Activated naive CD4-positive, alpha-beta T cell treated with anti-CD3 and anti-CD28 coated beads, Interleukin-2, amount 50 U/mL, for 72 hours (primary cell): ENCODE measurements around the gene COL9A3. TPM values are rescaled to one million over a fixed set of nuclear protein-coding genes. Genes with fewer than 3 reads are reported as not detected.
"Not testable (repeated sequence)": the region's sequence is repeated elsewhere in the genome, so short reads cannot be mapped to it uniquely, and the experiment has no call there.

Source experiments
- ATAC-seq, 2 donors: fragments of 150-1000 bp; cut with Tn5 transposase; 2 replicates each; pipeline ENCODE4 v1.10.0; 2021; ENCODE audit warnings: mild to moderate bottlenecking in 2 of 2, moderate library complexity in 2 of 2
- DNase-seq, 2 donors: peaks; one replicate each; pipeline ENCODE4 v3.0.0; 2021 to 2022; ENCODE audit warnings: low spot score in 2 of 2
- H3K27ac Mint-ChIP-seq, 2 donors: one replicate each; pipeline ENCODE4 v1.8.0; 2022; ENCODE audit warnings: mild to moderate bottlenecking in 2 of 2, mixed read lengths in 2 of 2
- H3K36me3 Mint-ChIP-seq, 2 donors: one replicate each; pipeline ENCODE4 v1.8.0; 2022; ENCODE audit warnings: mixed read lengths in 2 of 2
- H3K9me3 Mint-ChIP-seq, 2 donors: one replicate each; pipeline ENCODE4 v1.8.0; 2022; ENCODE audit warnings: mixed read lengths in 2 of 2
- total RNA-seq, 2 donors: library from RNA; stranded (reverse); gene quantifications; one replicate each; pipeline ENCODE4 v1.2.3, GENCODE V29; 2022

Gene COL9A3
- total RNA-seq, 2 donors from 2014 or later, result not detected

GRCh38 chr20:62872184-62872847 is 55.5 kb downstream of the COL9A3 start:
- DNase-seq, result no peak
- Mint-ChIP-seq H3K9me3 (no peaks in the 10 kb centered on the region), H3K36me3 (no peaks in the 10 kb centered on the region), H3K27ac (peak overlapping the region in 1 of 2 donors; percentile 86)
- ATAC-seq, result no peak

GRCh38 chr20:62872862-62873261 is 56.0 kb downstream of the COL9A3 start:
- Mint-ChIP-seq H3K36me3 (no peaks in the 10 kb centered on the region), H3K9me3 (no peaks in the 10 kb centered on the region), H3K27ac (peak overlapping the region in 1 of 2 donors; percentile 86)
- ATAC-seq, result no peak
- no peak for DNase-seq

GRCh38 chr20:62873280-62873679 is 56.4 kb downstream of the COL9A3 start:
- ATAC-seq (no peak), DNase-seq (no peak)
- no peaks in the 10 kb centered on the region for H3K36me3 Mint-ChIP-seq
- no peaks in the 10 kb centered on the region for H3K9me3 Mint-ChIP-seq
- H3K27ac Mint-ChIP-seq, result peak overlapping the region in 1 of 2 donors; percentile 86

- H3K27ac Mint-ChIP-seq, result peak overlapping the region in 1 of 2 donors; percentile 86
- H3K36me3 Mint-ChIP-seq, ATAC-seq, H3K9me3 Mint-ChIP-seq: not testable (repeated sequence)
- DNase-seq, result peak in 1 of 2 donors; percentile 78
These were observed 56.8 kb downstream of the COL9A3 start for GRCh38 chr20:62873681-62874031.

- Mint-ChIP-seq H3K9me3 (no peaks in the 10 kb centered on the region), H3K36me3 (no peaks in the 10 kb centered on the region), H3K27ac (no peak overlapping the region)
- DNase-seq, result no peak
- ATAC-seq, result no peak
These were observed 58.1 kb downstream of the COL9A3 start for GRCh38 chr20:62874964-62875344.

DNA sequence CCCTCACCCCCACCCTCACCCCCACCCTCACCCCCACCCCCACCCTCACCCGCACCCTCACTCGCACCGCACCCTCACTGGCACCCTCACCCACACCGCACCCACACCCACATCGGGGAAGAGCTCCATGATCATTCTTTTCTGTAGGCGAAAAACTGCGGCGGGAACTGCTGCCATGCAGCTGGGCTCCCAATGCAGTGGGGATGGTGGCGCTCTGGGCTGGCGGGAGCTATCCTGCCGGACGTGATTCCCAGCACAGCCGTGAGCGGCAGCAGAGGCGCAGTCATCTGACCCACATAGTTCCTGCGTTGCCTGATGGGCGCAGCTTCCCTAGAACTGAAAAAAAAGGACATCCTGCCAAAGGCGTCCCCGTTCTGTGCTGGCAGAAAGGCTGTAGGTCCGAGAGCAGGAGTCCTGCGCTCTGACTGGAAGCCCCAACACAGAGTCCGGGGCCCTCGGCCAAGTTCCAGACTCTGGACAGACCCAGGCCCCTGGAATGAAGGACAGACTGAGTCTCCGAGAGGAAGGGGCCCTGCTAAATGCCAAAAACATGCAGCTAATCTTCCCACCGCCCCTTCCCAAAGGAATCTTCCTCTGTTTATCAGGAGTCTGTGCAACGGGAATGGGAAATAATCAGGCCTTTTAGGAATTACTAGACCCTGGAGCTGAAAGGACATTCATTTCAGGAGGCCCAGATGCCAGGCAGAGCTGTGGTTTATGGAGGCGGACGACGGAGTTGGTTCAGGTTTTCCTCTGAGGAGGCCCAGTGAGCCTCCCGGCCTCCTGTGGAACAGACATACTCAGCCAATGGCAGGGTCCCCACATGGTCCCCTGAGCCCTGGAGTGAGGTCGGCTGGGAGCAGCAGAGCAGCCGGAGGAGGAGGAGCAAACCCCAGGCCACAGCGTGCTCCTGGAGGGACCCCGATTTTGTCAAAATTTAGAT is 58.8 kb downstream of the COL9A3 start:
- Mint-ChIP-seq H3K27ac (peak overlapping the region; percentile 9 to 44), H3K9me3 (no peaks in the 10 kb centered on the region), H3K36me3 (no peaks in the 10 kb centered on the region)
- DNase-seq (no peak), ATAC-seq (peak; percentile 21 to 22)

DNA sequence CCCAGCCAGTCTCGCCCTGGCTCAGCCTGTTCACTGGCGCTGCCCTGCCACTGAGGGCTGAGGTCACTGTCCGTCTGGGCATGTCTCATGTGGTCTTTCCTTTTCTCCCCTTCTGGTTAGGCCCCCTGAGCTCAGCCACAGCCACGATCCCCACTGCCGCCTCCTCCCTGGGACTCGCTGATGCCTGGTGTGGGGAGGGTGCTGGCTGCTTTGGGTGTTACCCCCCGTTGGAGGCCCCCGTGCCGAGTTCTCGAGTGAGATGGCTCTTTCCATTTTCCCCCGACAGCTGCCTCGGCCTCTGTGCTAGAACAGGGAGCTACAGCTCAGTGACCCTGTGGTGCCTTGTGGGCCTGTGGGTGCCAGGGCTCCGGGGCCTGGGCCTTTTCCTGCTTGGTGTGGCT is 59.7 kb downstream of the COL9A3 start:
- peaks cover 0 to 3% of the 10 kb centered on the region in 2 donors for H3K36me3 Mint-ChIP-seq
- ATAC-seq (peak in 1 of 2 donors; percentile 39), DNase-seq (no peak)

GRCh38 chr20:62876902-62877816 is 60.3 kb downstream of the COL9A3 start:
- Mint-ChIP-seq H3K9me3 (no peaks in the 10 kb centered on the region), H3K36me3 (peaks cover 0 to 7% of the 10 kb centered on the region in 2 donors), H3K27ac (no peak overlapping the region)
- peak in 1 of 2 donors; percentile 25 for ATAC-seq
- no peak for DNase-seq

More for the DNA sequence above, 59.7 kb downstream of the COL9A3 start:
- H3K9me3 Mint-ChIP-seq, result no peaks in the 10 kb centered on the region
- peak overlapping the region in 1 of 2 donors; percentile 9 for H3K27ac Mint-ChIP-seq

- Mint-ChIP-seq H3K36me3 (peaks cover 0 to 7% of the 10 kb centered on the region in 2 donors), H3K9me3 (no peaks in the 10 kb centered on the region), H3K27ac (no peak overlapping the region)
- no peak for ATAC-seq
- DNase-seq, result no peak
These were observed 61.6 kb downstream of the COL9A3 start for GRCh38 chr20:62878244-62879038.

DNA sequence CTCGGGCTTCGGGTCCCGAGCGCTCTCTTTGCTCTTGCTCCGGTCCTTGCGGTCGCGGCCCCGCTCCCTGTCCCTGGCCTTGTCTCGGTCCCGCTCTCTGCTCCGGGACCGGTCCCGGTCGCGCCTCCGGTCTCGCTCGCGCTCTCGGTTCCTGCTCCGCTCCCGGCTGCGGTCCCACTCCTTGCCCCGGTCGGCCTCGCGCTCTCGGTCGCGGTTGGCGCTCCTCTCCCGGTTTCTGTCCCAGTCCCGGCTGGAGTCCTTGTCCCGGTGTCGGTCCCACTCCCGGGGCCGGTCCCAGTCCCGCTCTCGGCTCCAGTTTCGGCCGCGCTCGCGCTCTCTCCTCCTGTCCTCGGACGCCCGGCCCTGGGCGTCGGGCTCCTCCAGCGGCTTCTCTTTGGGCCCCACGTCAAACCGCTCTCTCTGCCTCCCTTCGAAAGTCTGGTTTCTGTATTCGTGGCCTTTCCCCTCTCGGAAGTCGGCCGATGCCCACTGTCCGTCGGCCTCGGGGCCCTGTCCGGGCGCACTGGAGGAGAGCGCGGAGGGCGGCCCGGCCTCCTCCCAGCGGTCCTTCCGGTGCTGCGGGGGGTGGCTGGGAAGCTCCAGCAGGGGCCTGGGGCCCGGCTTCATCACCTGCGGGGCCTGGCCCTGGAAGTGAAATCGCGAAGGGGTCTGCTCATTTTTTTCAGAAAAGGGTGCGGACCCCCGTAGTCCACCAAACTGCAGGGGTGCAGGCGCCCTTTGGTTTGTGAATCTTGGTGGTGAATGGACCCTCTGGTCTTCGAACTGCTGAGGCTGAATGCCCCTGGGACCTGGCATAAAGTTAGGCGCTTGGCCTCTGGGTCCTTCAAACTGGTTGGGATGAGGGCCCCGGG is 62.7 kb downstream of the COL9A3 start:
- DNase-seq (no peak), ATAC-seq (no peak)
- no peaks in the 10 kb centered on the region for H3K9me3 Mint-ChIP-seq
- H3K27ac Mint-ChIP-seq, result no peak overlapping the region
- H3K36me3 Mint-ChIP-seq, result peaks cover 0 to 7% of the 10 kb centered on the region in 2 donors

DNA sequence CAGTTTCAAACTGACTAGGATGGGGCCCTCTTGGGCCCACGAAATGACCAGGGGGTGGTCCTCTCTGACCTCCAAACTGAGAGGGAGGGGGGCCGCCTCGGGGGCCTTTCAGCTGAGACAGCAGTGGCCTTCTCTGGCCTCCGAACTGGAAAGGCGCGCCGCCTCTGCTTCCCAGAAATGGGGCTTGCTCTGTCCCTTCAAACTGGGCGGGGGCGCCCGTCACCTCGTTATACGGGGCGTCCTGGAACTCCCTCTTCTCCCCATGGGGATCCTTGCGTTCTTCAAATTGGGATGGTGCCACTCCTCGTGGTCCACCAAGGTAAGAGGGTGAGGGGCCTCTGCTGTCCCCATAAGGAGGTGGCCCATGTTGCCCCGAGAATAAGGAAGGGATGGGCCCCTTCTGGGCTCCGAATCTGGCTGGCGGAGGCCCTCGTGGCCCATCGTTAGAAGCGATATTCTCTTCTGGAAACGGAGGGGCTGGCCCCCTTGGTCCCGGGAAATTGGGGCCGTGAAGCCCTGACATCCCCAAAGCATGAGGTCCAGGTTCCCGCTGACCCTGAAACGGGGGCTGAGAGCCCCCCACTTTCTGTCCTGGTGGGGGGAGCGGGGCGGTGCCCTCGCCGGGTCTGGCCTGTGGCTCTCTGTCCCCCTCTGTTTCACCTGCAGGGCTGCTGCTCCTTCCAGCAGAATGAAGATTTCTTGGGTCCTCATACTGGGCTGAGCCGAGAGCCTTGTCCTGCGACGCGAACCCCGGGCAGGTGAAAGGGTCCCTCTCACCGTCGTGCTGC is 63.5 kb downstream of the COL9A3 start:
- H3K27ac Mint-ChIP-seq, result no peak overlapping the region

GRCh38 chr20:62880935-62881661 is 64.2 kb downstream of the COL9A3 start:
- no peak for DNase-seq
- Mint-ChIP-seq H3K36me3 (peaks cover 0 to 7% of the 10 kb centered on the region in 2 donors), H3K27ac (peak overlapping the region; percentile 28 to 92), H3K9me3 (no peaks in the 10 kb centered on the region)
- ATAC-seq, result no peak

More for the DNA sequence above, 63.5 kb downstream of the COL9A3 start:
- H3K36me3 Mint-ChIP-seq, result peaks cover 0 to 7% of the 10 kb centered on the region in 2 donors
- DNase-seq (no peak), ATAC-seq (no peak)
- H3K9me3 Mint-ChIP-seq, result no peaks in the 10 kb centered on the region

GRCh38 chr20:62881662-62882395 is 65.0 kb downstream of the COL9A3 start:
- H3K9me3 Mint-ChIP-seq, result no peaks in the 10 kb centered on the region
- DNase-seq, result no peak
- ATAC-seq, result no peak
- peak overlapping the region; percentile 28 to 92 for H3K27ac Mint-ChIP-seq
- peaks cover 0 to 7% of the 10 kb centered on the region in 2 donors for H3K36me3 Mint-ChIP-seq
